Stimulated activated CD8-positive, alpha-beta memory T cell treated with anti-CD3 and anti-CD28 coated beads, Interleukin-4, amount 100 ng/mL, for 24 hours (primary cell): ENCODE measurements around the gene TC2N.
"Not testable (repeated sequence)": the region's sequence is repeated elsewhere in the genome, so short reads cannot be mapped to it uniquely, and the experiment has no call there.

Experiments
- DNase-seq: peaks from one replicate; pipeline ENCODE4 v3.0.0-alpha.2; 2020; ENCODE audit warnings: low read depth

The TC2N gene

GRCh38 chr14:91754819-91755218, 112.5 kb downstream of the TC2N start:
- DNase-seq = no peak

DNA sequence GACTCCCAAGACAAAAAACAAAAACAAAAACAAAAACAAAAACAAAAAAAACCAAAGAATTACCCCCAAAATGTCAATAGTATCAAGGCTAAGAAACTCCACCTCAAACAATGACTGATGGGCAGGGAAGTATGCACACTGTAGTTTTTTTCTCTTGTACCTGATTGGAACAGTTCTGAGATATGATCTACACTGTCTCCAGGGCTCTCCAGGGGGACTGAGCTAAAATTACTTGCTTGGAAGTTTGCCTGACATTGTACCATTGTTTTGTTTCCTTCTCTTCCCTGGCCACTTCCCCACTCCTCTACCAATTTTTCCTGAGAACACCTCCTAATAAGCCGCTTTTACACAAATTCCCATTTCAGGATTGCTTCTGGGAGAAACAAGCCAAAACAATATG, 113.2 kb downstream of the TC2N start:
- DNase-seq = no peak

DNA sequence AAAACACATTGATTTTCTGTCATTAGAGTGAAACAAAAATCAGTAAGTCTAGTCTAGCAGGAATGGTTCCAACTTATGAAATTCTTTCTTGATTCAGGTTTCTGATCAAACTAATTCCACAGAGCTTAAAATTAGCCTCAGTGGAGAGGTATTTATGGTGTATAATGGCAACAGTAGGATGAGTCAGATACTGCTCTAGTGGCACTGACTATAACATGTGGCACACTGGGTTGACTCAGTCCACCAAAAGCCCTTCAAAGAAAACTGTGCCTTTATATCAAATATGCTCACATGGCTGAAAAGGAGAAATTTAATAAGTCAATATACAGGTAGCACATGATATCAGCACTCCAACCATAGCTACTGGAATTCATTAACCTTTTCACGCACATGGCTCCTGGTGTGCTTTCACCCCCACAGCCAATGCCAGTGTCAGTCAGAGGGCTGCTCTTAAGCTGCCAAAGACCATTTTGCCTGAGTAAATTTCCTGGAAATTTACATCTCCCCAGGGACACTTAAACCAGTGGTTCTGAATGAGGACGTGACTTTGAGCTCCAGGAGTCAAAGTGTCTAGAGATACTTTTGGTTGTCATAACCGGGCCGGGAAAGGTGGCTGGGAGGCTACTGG, 113.7 kb downstream of the TC2N start:
- DNase-seq = no peak

- no peak for DNase-seq
Observed at GRCh38 chr14:91752961-91753360, 114.4 kb downstream of the TC2N start.

GRCh38 chr14:91751719-91752118, 115.6 kb downstream of the TC2N start:
- DNase-seq = no peak

DNA sequence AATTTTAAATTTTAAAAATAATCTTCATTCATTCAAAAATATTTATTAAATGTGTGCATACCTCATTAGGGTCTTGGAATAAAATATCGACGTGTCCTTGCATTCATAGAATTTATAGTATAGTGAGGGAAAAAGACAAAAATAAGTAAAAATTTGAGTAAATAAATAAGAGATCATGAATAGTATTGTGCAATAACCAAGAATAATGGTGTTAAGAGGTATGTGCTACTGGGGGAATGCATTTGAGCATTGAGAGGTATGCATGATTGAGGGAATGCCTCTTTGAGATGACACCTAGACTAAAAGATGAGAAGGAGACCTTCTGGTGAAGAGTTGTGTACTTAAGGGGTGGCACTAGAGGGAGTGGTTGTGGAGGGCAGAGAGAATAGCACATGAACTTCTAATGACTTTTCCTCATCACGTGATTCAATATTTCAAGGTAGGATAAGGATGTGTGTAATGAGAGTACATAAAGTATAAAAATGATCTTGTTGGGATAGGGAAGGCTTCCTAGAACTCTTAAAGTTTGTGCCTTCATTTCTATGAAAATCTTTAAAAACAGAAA, 116.6 kb downstream of the TC2N start:
- DNase-seq = no peak

DNA sequence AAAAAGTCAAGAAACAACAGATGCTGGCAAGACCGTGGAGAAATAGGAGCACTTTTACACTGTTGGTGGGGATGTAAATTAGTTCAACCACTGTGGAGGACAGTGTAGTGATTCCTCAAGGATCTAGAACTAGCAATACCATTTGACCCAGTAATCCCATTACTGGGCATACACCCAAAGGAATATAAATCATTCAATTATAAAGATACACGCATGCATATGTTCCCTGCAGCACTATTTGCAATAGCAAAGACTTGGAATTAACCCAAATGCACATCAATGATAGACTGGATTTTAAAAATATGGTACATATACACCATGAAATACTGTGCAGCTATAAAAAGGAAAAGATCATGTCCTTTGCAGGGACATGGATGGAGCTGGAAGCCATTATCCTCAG, 117.5 kb downstream of the TC2N start:
- DNase-seq = no peak

- DNase-seq = no peak
Observed at GRCh38 chr14:91748049-91748448, 119.3 kb downstream of the TC2N start.

DNA sequence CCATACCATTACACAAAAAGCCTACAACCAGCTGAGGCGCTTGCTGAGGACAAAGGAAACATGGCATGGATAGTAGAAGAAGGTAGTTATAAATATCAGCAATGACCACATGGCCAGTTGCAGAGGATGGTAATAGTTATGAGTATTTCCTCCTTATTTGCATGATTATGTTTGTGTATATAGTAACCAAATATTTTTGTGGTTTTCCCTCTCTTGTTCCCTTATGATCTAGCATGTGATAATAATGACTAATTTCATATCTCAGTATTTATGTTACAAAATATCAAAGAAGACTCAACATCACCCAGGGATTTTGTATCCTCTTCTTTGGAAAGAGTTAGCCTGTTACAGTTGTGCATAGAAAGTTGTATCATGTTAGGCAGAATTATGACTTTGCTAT, 122.0 kb downstream of the TC2N start:
- DNase-seq = no peak

GRCh38 chr14:91744068-91744480, 123.3 kb downstream of the TC2N start:
- no peak for DNase-seq

DNA sequence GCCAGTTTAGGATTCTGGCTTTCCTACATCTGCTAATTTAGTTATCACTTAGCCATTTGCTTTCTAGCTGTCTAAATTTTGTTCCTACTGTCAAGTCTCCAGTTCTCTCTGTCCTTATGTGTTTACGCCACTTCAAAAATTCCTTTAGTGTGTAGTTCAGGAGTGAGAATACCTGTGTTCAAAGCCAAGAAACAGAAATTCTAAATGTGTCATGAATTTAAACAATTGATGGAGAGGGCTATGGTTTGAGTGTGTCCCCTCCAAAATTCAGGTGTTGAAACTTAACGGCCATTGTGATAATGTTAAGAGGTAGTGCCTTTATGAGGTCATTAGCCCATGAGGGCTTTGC, 124.1 kb downstream of the TC2N start:
- no peak for DNase-seq

- DNase-seq = no peak
Observed at GRCh38 chr14:91742621-91743304, 124.6 kb downstream of the TC2N start.

GRCh38 chr14:91739867-91740266, 127.5 kb downstream of the TC2N start:
- not testable (repeated sequence) for DNase-seq

DNA sequence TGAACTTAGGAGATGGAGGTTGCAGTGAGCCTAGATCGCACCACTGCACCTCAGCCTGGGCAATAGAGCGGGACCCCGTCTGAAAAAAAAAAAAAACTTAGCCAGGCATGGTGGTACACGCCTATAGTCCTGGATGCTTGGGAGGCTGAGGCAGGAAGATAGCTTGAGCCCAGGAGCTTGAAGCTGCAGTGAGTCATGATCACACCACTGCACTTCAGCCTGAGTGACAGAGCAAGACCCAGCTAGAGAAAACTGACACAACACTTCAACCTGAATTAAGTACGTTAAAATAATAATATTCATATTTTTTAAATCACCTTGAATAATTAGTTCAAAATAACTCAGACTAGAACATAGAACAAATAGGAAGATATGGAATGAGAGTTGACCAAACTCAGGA, 129.7 kb downstream of the TC2N start:
- DNase-seq = no peak

DNA sequence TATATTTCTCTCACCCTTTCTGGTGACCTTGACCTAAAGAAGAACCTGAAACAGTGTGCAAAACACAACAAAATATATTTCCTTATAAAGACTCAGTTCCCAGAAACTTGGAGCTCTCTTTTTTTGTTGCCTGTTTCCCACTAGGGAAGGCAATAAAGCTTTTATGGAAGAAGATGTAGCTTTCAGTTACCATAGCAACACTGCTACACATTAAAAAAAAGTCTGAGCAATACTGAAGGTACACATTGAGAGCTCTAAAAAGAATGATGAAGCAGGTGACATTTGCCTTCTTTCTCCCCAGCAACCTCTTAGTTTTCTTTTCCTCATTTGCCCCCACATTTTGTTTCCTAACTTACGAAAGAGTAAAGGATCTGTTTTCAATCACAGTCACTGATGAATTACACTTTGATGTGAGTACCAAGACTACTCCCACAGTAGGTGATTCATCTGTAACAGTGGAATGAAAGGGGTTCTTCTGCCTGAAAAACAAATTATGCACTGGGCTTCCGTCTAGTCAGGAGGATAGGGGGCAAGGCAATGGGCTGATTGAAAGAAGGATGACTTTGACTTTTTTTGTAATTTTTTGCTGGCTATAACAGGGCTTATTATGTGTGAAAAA, 134.4 kb downstream of the TC2N start:
- no peak for DNase-seq

DNA sequence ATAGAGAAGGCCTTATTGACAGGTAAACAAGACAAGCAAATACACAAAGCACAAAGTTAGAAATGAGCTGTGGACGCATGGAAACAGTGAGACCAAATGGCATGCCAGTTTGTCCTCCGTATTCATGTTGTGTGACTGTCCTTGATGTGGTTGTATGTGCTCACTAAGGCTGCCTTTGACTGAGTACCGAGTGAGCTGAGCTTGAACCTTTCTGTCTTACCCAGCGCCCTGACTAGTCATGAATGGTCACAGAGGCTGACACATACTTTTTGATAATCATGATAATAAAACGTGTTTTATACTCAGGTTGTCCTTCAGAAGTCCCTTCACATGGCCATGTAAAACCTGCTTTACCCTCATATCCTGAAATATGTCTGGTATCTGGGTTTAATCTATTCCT, 134.9 kb downstream of the TC2N start:
- no peak for DNase-seq

DNA sequence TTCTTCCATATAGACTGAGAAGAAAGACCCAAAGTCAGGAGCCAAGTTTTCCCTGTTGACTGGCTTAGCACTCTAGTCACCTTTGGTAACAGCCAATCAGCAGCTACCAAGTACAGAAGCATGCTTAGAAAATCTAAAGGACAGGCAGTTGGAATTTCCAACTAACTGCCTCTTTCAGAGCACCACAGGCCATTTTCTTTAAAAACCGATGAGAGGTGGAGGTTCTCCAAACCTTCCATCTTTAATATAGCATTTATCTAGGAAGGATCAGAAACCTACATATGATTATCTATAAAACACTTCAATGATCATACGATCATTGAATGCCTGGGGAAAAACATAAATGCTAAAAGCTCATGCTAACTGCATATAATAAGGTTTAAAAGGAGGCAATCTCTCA, 135.3 kb downstream of the TC2N start, which contains the start of gene CATSPERB:
TSS of gene CATSPERB (minus strand) at position 101 of the 400 bp plus-strand sequence. CDS start 2,607 bp downstream, outside the sequence.
- DNase-seq = no peak

DNA sequence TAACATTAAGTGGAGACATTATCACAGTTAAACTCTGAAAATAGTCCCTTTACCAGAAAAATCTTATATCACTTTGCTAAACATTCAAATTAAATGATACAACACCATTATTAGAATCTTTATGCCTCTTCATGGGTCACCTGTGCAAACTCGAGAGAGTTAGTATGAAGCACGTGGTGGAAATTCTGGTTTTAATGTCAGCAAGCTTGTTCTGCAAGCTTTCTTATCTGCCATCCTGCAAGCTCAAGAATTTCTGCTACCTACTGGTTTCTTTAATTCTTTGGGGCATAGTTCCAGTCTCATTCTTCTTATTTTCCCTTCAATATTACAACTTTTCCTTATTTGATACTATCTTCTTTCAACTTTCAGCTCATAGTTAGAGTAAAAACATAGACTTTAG, 136.3 kb downstream of the TC2N start:
- no peak for DNase-seq

- no peak for DNase-seq
Observed at GRCh38 chr14:91729756-91730155, 137.6 kb downstream of the TC2N start.
